GM19240 (cell line): Measurements from ENCODE around the gene FCER2.
"Not testable (repeated sequence)": the region's sequence is repeated elsewhere in the genome, so short reads cannot be mapped to it uniquely, and the experiment has no call there.

Source experiments
- DNase-seq: peaks from one replicate; pipeline ENCODE4 v3.0.0; 2011; ENCODE audit warnings: low spot score; ENCODE audit not compliant: insufficient read length

FCER2 gene

GRCh38 chr19:7648265-7649014, 53.5 kb downstream of the FCER2 start:
- DNase-seq = no peak

GRCh38 chr19:7647156-7647555, 54.8 kb downstream of the FCER2 start:
- DNase-seq = no peak

GRCh38 chr19:7646426-7646700, 55.6 kb downstream of the FCER2 start:
- DNase-seq = no peak

- DNase-seq = no peak
These were observed 56.1 kb downstream of the FCER2 start for GRCh38 chr19:7645656-7646425.

GRCh38 chr19:7645163-7645562, 56.8 kb downstream of the FCER2 start:
- no peak for DNase-seq

- DNase-seq = no peak
These were observed 57.4 kb downstream of the FCER2 start for GRCh38 chr19:7644550-7644877.

- DNase-seq = not testable (repeated sequence)
These were observed 58.0 kb downstream of the FCER2 start for GRCh38 chr19:7643629-7644549.

- no peak for DNase-seq
These were observed 58.9 kb downstream of the FCER2 start for GRCh38 chr19:7643031-7643415.

GRCh38 chr19:7642295-7643030, 59.5 kb downstream of the FCER2 start:
- DNase-seq = no peak

GRCh38 chr19:7641290-7642276, 60.3 kb downstream of the FCER2 start:
- no peak for DNase-seq

- no peak for DNase-seq
These were observed 61.1 kb downstream of the FCER2 start for GRCh38 chr19:7640803-7641202.

- DNase-seq = no peak
These were observed 62.0 kb downstream of the FCER2 start for GRCh38 chr19:7639863-7640348.

- DNase-seq = no peak
These were observed 63.0 kb downstream of the FCER2 start for GRCh38 chr19:7638802-7639465.
